ENCODE measurements around the gene AKAP1. TPM values are rescaled to one million over a fixed set of nuclear protein-coding genes. Genes with fewer than 3 reads are reported as not detected.
"Not testable (repeated sequence)": the region's sequence is repeated elsewhere in the genome, so short reads cannot be mapped to it uniquely, and the experiment has no call there.

The AKAP1 gene
- total RNA-seq, 2 donors from 2014 or later = 90.4 to 139 TPM

DNA sequence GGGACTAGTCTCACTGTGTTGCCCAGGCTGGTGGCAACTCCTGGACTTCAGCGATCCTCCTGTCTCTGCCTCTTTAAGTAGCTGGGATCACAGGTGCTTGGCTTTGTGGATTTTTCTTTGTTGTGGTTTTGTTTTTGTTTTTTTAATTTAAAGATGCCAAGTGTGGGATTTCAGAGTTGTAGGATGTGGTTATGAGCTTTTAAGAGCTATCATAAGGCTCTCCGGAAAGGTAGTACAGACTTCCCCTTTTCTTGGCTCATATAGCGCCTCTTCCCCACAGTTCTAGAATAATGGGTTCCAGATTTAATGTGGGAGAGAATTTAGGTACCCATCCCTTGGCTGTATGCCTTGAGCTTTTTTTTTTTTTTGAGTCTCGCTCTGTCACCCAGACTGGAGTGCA is 17.1 kb downstream of the AKAP1 start:
- Histone ChIP-seq H3K4me3 (no peak overlapping the region), H3K4me1 (peaks cover 0 to 54% of the 10 kb centered on the region in 2 donors), H3K9me3 (no peaks in the 10 kb centered on the region), H3K27ac (peak overlapping the region; percentile 32 to 91), H3K36me3 (peaks cover 5% of the 10 kb centered on the region), H3K27me3 (no peaks in the 10 kb centered on the region)
- TF ChIP-seq, protein P1, sequence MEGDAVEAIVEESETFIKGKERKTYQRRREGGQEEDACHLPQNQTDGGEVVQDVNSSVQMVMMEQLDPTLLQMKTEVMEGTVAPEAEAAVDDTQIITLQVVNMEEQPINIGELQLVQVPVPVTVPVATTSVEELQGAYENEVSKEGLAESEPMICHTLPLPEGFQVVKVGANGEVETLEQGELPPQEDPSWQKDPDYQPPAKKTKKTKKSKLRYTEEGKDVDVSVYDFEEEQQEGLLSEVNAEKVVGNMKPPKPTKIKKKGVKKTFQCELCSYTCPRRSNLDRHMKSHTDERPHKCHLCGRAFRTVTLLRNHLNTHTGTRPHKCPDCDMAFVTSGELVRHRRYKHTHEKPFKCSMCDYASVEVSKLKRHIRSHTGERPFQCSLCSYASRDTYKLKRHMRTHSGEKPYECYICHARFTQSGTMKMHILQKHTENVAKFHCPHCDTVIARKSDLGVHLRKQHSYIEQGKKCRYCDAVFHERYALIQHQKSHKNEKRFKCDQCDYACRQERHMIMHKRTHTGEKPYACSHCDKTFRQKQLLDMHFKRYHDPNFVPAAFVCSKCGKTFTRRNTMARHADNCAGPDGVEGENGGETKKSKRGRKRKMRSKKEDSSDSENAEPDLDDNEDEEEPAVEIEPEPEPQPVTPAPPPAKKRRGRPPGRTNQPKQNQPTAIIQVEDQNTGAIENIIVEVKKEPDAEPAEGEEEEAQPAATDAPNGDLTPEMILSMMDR (IDR thresholded peaks at IDR 0.05) = no peak
- no peak for DNase-seq (ENCODE audit: low spot score)

- H3K27me3 ChIP-seq; H3K4me3 ChIP-seq; H3K36me3 ChIP-seq; DNase-seq (ENCODE audit: low spot score); H3K9me3 ChIP-seq: not testable (repeated sequence)
- Histone ChIP-seq H3K4me1 (peaks cover 0 to 54% of the 10 kb centered on the region in 2 donors), H3K27ac (peak overlapping the region; percentile 43 to 91)
These were observed 17.6 kb downstream of the AKAP1 start for GRCh38 chr17:57102660-57103059.

- TF ChIP-seq, protein P1 (IDR thresholded peaks at IDR 0.05) = no peak
- peaks cover 0 to 54% of the 10 kb centered on the region in 2 donors for H3K4me1 ChIP-seq
- no peak overlapping the region for H3K4me3 ChIP-seq
- peak overlapping the region in 1 of 2 donors; percentile 19 for H3K27ac ChIP-seq
- no peak for DNase-seq (ENCODE audit: low spot score)
- peaks cover 5% of the 10 kb centered on the region for H3K36me3 ChIP-seq
- no peaks in the 10 kb centered on the region for H3K9me3 ChIP-seq
- no peaks in the 10 kb centered on the region for H3K27me3 ChIP-seq
These were observed 19.6 kb downstream of the AKAP1 start for GRCh38 chr17:57104461-57105175.

- H3K27ac ChIP-seq = peak overlapping the region; percentile 85 to 91
These were observed 20.5 kb downstream of the AKAP1 start for GRCh38 chr17:57105591-57105990.

DNA sequence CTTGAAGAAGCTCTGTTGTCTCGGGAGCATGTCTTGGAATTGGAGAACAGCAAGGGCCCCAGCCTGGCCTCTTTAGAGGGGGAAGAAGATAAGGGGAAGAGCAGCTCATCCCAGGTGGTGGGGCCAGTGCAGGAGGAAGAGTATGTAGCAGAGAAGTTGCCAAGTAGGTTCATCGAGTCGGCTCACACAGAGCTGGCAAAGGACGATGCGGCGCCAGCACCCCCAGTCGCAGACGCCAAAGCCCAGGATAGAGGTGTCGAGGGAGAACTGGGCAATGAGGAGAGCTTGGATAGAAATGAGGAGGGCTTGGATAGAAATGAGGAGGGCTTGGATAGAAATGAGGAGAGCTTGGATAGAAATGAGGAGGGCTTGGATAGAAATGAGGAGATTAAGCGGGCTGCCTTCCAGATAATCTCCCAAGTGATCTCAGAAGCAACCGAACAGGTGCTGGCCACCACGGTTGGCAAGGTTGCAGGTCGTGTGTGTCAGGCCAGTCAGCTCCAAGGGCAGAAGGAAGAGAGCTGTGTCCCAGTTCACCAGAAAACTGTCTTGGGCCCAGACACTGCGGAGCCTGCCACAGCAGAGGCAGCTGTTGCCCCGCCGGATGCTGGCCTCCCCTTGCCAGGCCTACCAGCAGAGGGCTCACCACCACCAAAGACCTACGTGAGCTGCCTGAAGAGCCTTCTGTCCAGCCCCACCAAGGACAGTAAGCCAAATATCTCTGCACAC is 21.2 kb downstream of the AKAP1 start:
- no peak for DNase-seq (ENCODE audit: low spot score)

More at GRCh38 chr17:57105591-57105990, 20.5 kb downstream of the AKAP1 start:
- Histone ChIP-seq H3K4me1 (peaks cover 0 to 59% of the 10 kb centered on the region in 2 donors), H3K9me3 (no peaks in the 10 kb centered on the region), H3K27me3 (no peaks in the 10 kb centered on the region), H3K4me3 (no peak overlapping the region), H3K36me3 (peaks cover 5% of the 10 kb centered on the region)
- DNase-seq (ENCODE audit: low spot score) = no peak
- TF ChIP-seq, protein P1 (IDR thresholded peaks at IDR 0.05) = no peak

More for the DNA sequence above, 21.2 kb downstream of the AKAP1 start:
- TF ChIP-seq, protein P1 (IDR thresholded peaks at IDR 0.05) = peak; percentile 45 to 63
- peaks cover 0 to 66% of the 10 kb centered on the region in 2 donors for H3K4me1 ChIP-seq
- H3K27ac ChIP-seq = peak overlapping the region; percentile 85 to 91
- H3K4me3 ChIP-seq = no peak overlapping the region
- peaks cover 5% of the 10 kb centered on the region for H3K36me3 ChIP-seq
- H3K27me3 ChIP-seq = no peaks in the 10 kb centered on the region
- no peaks in the 10 kb centered on the region for H3K9me3 ChIP-seq

Measured in right atrium auricular region (tissue), 2 donors.